Karpas-422 (cell line): Measurements from ENCODE around the gene RMND5A. TPM values are rescaled to one million over a fixed set of nuclear protein-coding genes. Genes with fewer than 3 reads are reported as not detected.

ENCODE experiments used
- DNase-seq: peaks from one replicate; pipeline ENCODE4 v3.0.0-alpha.2; 2015
- H2AFZ ChIP-seq: fragments of 200-600 bp; sonication (generic); 2 replicates; pipeline ENCODE4 v1.6.1; 2014; ENCODE audit warnings: antibody characterized with exemption, low read length, mixed read lengths
- H3K27ac ChIP-seq: fragments of 200-600 bp; sonication (generic); 2 replicates; pipeline ENCODE4 v1.5.1; 2014; ENCODE audit warnings: mild to moderate bottlenecking, low read length, moderate library complexity
- H3K27me3 ChIP-seq: fragments of 200-600 bp; sonication (generic); 2 replicates; pipeline ENCODE4 v1.6.1; 2014; ENCODE audit warnings: low read length, mixed read lengths
- H3K36me3 ChIP-seq: fragments of 200-600 bp; sonication (generic); 2 replicates; pipeline ENCODE4 v1.6.1; 2014; ENCODE audit warnings: low read length, mixed read lengths; ENCODE audit not compliant: insufficient read depth
- H3K4me1 ChIP-seq: fragments of 200-600 bp; sonication (generic); 2 replicates; pipeline ENCODE4 v1.6.1; 2014; ENCODE audit warnings: mild to moderate bottlenecking, low read length, mixed read lengths
- H3K4me2 ChIP-seq: fragments of 200-600 bp; sonication (generic); 2 replicates; pipeline ENCODE4 v1.6.1; 2014; ENCODE audit warnings: low read length, low read depth, mild to moderate bottlenecking; ENCODE audit not compliant: poor library complexity, severe bottlenecking
- H3K4me3 ChIP-seq: fragments of 200-600 bp; sonication (generic); 2 replicates; pipeline ENCODE4 v1.5.1; 2014; ENCODE audit warnings: mild to moderate bottlenecking, antibody characterized with exemption, low read length, mixed read lengths
- H3K79me2 ChIP-seq: fragments of 200-600 bp; sonication (generic); 2 replicates; pipeline ENCODE4 v1.6.1; 2014; ENCODE audit warnings: mild to moderate bottlenecking, low read length, mixed read lengths
- H3K9ac ChIP-seq: fragments of 200-600 bp; sonication (generic); 2 replicates; pipeline ENCODE4 v1.6.0; 2014; ENCODE audit warnings: low read length
- H3K9me2 ChIP-seq: fragments of 200-600 bp; sonication (generic), shearing (Covaris generic); replicated peaks from 2 replicates; pipeline ENCODE4 v1.6.0; 2014; ENCODE audit warnings: mild to moderate bottlenecking, low read length, moderate library complexity; ENCODE audit not compliant: insufficient read depth
- H3K9me3 ChIP-seq: fragments of 300-700, 200-600 bp; sonication (generic); 2 replicates; pipeline ENCODE4 v1.6.1; 2014; ENCODE audit warnings: low read length, mixed read lengths
- H4K20me1 ChIP-seq: fragments of 200-600 bp; sonication (generic); 2 replicates; pipeline ENCODE4 v1.6.1; 2014; ENCODE audit warnings: mild to moderate bottlenecking, antibody characterized with exemption, low read length, low read depth; ENCODE audit not compliant: insufficient read depth
- total RNA-seq: library from RNA; depleted of rRNA; stranded (reverse); fragments of >200 nt; shearing (Covaris generic); gene quantifications from 2 replicates; pipeline ENCODE4 v1.2.3, GENCODE V29; 2014; ENCODE audit warnings: low replicate concordance

Gene RMND5A
- total RNA-seq, 1 experiment from 2014 or later = 180 TPM

DNA sequence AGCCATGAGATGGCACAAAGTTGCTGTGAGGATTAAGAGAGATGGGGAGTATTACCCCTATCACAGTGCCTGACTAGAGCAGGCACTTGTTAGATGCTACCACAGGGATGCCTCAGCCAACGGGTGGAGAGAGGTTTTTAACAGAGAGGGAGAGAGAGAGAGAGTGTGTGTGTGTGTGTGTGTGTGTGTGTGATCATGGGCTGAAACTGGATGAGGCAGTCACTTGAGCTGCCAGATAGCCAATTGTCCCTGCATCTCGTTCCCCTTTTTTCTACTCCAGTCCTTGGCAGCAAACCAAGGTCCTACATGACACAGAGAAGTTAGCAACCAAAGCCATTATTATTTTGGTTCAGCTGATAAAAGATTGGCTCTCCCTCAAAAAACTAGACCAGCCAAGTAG lies 67.6 kb downstream of the RMND5A start:
- no peak overlapping the region for H3K9ac ChIP-seq
- H3K4me2 ChIP-seq = no peak overlapping the region
- no peaks in the 10 kb centered on the region for H3K9me3 ChIP-seq
- H3K79me2 ChIP-seq = no peaks in the 10 kb centered on the region
- DNase-seq = no peak
- no peak overlapping the region for H3K27ac ChIP-seq
- peaks cover 5% of the 10 kb centered on the region; the same call in 1 of the 2 replicates for H4K20me1 ChIP-seq
- H2AFZ ChIP-seq = no peak overlapping the region
- no peaks in the 10 kb centered on the region for H3K36me3 ChIP-seq
- H3K9me2 ChIP-seq = no peaks in the 10 kb centered on the region
- no peaks in the 10 kb centered on the region for H3K27me3 ChIP-seq
- H3K4me3 ChIP-seq = no peak overlapping the region
- peaks cover 13% of the 10 kb centered on the region for H3K4me1 ChIP-seq

GRCh38 chr2:86788165-86788564 lies 68.1 kb downstream of the RMND5A start:
- Histone ChIP-seq H3K9me2 (no peaks in the 10 kb centered on the region), H2AFZ (no peak overlapping the region), H3K27ac (no peak overlapping the region), H3K4me1 (peaks cover 13% of the 10 kb centered on the region), H3K79me2 (no peaks in the 10 kb centered on the region), H3K9me3 (no peaks in the 10 kb centered on the region), H3K27me3 (no peaks in the 10 kb centered on the region), H3K9ac (no peak overlapping the region), H4K20me1 (peaks cover 5% of the 10 kb centered on the region; the same call in 1 of the 2 replicates), H3K4me2 (no peak overlapping the region), H3K36me3 (no peaks in the 10 kb centered on the region), H3K4me3 (no peak overlapping the region)
- no peak for DNase-seq

DNA sequence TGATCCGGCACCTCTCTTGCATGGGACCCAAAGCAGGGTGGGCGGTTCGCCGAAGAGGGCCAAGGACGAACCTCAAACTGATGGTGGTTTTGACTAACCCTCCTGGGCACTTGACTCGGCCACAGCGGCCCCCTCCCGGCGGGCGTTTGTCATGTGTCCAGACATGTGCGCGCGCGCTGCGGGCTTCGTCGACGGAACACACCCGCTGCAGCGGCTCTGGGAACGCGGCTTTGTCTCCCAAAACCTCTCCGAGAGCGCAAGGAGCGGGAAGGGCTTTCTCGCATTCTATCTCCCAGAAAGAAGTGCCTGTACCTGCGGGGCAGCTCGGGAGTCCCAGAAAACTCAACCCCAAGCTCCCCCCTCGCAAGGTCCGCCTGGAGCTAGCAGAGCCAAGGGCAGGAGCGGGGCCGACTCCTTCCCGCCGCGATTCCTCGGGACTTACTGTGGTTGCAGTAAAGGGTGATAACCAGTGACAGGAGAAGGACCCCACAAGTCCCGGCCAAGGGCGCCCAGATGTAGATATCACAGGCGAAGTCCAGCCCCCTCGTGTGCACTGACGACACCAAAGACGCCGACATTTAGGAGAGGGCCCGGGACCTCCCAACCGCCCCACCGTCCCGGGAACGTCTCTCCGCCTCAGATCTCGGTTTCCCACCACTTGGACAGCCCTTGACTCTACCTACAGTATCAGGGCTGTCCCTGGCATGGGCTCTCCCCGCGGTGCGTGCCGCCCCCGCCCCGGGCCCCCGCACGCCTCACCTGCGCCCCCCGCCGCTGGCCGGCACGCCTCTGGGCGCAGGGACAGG lies 69.0 kb downstream of the RMND5A start:
- Histone ChIP-seq H3K27ac (no peak overlapping the region), H3K9me2 (no peaks in the 10 kb centered on the region), H3K79me2 (no peaks in the 10 kb centered on the region), H4K20me1 (no peaks in the 10 kb centered on the region), H3K9me3 (no peaks in the 10 kb centered on the region), H3K27me3 (no peaks in the 10 kb centered on the region), H3K36me3 (no peaks in the 10 kb centered on the region), H2AFZ (no peak overlapping the region), H3K4me2 (no peak overlapping the region), H3K4me1 (peaks cover 5% of the 10 kb centered on the region), H3K9ac (no peak overlapping the region), H3K4me3 (no peak overlapping the region)
- no peak for DNase-seq

DNA sequence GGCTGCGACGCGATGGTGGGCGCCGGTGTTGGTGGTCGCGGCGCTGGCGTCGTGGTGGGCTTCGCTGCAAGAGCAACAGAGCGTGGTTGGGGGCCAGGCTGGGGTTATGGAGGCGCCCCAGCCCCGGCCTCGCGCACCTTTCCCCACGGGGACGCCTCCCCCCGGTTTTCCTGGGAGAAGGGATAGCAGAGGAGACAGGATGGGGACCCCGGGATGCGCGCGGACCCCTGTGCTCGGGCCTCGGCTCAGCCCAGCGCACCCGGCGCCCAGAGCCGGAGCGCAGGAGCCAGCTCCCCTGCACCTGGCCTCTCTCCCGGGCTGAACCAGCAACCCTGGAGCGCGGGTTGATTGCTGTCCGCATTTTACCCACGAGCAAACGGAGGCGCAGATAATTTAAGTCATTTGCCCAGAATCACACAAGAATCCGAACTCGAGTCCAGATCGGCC lies 69.6 kb downstream of the RMND5A start:
- no peaks in the 10 kb centered on the region for H3K4me1 ChIP-seq

DNA sequence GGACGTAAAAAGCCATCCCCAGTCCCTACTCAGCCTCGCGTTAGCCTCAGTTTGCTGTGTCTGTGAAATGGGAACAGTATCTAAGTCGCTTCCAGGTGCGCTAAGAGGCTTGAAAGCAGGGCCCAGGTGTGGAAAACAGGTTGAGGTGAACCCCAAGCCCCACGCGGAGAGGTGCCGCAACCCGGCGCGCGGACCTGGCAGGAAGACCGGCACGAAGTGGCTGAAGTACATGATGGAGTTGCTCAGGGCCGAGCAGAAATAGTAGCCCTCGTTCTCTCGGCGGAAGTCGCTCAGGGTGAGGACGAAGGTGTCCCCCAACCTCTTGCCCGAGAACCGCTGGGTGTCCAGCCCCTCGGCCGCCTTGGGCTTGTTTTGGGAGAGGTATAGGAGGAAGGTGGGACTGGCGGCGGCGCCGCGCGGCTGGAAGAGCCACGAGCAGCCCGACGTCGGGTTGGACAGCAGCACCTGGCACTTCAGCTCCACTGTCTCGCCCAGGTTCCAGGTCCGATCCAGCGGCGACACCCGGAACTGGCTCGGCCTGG lies 70.1 kb downstream of the RMND5A start:
- H3K4me1 ChIP-seq = no peaks in the 10 kb centered on the region
- H3K27me3 ChIP-seq = no peaks in the 10 kb centered on the region

More for the DNA sequence above, 69.6 kb downstream of the RMND5A start:
- no peak for DNase-seq
- no peak overlapping the region for H3K27ac ChIP-seq
- H3K9ac ChIP-seq = no peak overlapping the region
- H3K9me3 ChIP-seq = no peaks in the 10 kb centered on the region
- H3K27me3 ChIP-seq = no peaks in the 10 kb centered on the region
- H3K36me3 ChIP-seq = no peaks in the 10 kb centered on the region
- H2AFZ ChIP-seq = no peak overlapping the region
- no peaks in the 10 kb centered on the region for H4K20me1 ChIP-seq
- no peak overlapping the region for H3K4me3 ChIP-seq
- no peaks in the 10 kb centered on the region for H3K79me2 ChIP-seq
- no peaks in the 10 kb centered on the region for H3K9me2 ChIP-seq
- no peak overlapping the region for H3K4me2 ChIP-seq

DNA sequence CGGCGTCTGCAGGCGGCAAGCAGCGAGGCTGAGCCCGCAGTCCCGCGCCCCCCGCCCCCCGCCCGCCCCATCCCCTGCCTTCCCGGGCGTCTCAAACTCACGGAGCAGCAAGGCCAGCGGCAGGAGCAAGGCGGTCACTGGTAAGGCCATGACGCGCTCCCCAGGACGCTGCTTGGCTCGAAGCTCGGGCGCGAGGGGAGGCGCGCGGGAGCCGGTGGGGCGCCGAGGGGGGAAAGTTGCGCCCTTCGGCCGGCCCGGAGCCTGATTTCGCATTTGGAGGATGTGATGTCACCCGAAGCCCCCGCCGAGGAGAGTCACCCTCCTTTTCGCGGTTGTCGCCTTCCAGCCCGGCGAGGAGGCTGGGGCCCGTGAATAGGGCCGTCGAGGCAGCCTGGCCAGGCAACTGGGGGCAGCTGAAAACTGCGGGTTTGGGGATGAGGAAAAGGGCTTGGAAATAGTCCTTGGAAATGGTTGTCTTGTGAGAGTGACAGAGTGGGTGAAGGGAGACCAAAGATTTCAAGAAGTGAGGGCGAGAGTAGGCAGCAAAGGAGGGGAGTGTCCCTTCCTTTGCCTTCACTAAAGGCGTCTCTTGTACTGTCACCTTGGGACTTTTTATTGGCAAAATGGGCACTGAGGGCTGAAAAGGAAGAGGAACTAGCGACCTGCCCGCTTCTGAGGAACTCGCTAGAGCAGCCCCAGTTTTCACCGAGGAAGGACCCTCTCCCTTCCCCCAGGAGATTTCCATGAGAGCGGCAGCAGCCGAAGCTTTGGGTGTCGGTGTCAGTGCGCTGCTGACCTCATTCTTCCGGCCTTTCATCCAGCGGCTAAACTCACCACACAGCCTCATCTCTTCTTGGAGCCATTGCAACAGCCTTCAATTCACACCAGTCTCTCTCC lies 70.8 kb downstream of the RMND5A start, which contains the start of gene CD8A:
CD8A (minus strand) TSS at position 238 of the 897 bp plus-strand sequence; CDS start at position 150, 88 bp downstream.
- no peak within 1 kb of the TSS for H3K27ac ChIP-seq
- no peak within 1 kb of the TSS for H3K4me2 ChIP-seq
- peaks cover 2% of the 10 kb centered on the region; the same call in 1 of the 2 replicates for H3K36me3 ChIP-seq
- H3K27me3 ChIP-seq = peaks cover 3% of the 10 kb centered on the region; the same call in 1 of the 2 replicates
- H3K9me2 ChIP-seq = no peaks in the 10 kb centered on the region
- no peak within 1 kb of the TSS for H3K4me3 ChIP-seq
- no peaks in the 10 kb centered on the region for H3K79me2 ChIP-seq
- no peak for DNase-seq
- peaks cover 4% of the 10 kb centered on the region; the same call in 1 of the 2 replicates for H3K9me3 ChIP-seq
- no peaks in the 10 kb centered on the region for H4K20me1 ChIP-seq
- H3K4me1 ChIP-seq = no peaks in the 10 kb centered on the region
- H2AFZ ChIP-seq = no peak within 1 kb of the TSS
- H3K9ac ChIP-seq = no peak within 1 kb of the TSS

More for the DNA sequence above, 70.1 kb downstream of the RMND5A start:
- no peaks in the 10 kb centered on the region for H4K20me1 ChIP-seq
- H3K9ac ChIP-seq = no peak overlapping the region
- H3K4me3 ChIP-seq = no peak overlapping the region
- no peak for DNase-seq
- H3K9me2 ChIP-seq = no peaks in the 10 kb centered on the region
- H3K9me3 ChIP-seq = no peaks in the 10 kb centered on the region
- H2AFZ ChIP-seq = no peak overlapping the region
- no peaks in the 10 kb centered on the region for H3K36me3 ChIP-seq
- H3K27ac ChIP-seq = no peak overlapping the region
- no peaks in the 10 kb centered on the region for H3K79me2 ChIP-seq
- H3K4me2 ChIP-seq = no peak overlapping the region

DNA sequence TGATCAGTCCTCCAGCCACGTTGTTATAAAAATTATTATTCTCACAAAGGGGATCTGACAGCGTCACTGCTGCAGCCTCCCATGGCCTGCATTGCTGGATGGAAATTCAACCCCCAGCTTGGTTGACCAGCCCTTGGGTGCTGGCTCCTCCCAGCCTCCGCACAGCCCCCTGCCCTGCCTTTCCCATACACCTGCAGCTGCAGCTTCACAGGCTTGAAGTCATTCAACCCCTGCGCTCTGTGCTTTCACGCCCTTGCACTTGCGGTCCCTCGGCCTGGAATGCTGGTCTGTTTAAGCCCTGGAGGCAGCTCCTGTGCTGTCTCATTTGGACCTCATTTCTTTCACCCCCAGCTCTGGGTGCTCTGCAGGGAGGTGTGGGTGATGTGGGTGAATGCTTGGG lies 71.5 kb downstream of the RMND5A start:
- Histone ChIP-seq H3K9me3 (peaks cover 8% of the 10 kb centered on the region; the same call in 1 of the 2 replicates), H3K27me3 (peaks cover 7% of the 10 kb centered on the region; the same call in 1 of the 2 replicates), H3K4me1 (no peaks in the 10 kb centered on the region), H3K79me2 (no peaks in the 10 kb centered on the region), H3K27ac (no peak overlapping the region), H3K4me3 (no peak overlapping the region), H3K4me2 (no peak overlapping the region), H3K9me2 (no peaks in the 10 kb centered on the region), H2AFZ (no peak overlapping the region), H4K20me1 (no peaks in the 10 kb centered on the region), H3K36me3 (peaks cover 5% of the 10 kb centered on the region; the same call in 1 of the 2 replicates), H3K9ac (no peak overlapping the region)
- DNase-seq = no peak
